Mucosa of rectum (tissue), 2 donors: ENCODE data around the gene ERMP1.

Experiments
- H3K27ac ChIP-seq, 2 donors: one replicate each; pipeline ENCODE4 v1.7.0; 2013; ENCODE audit warnings: inconsistent platforms in 2 of 2, low read depth in 2 of 2, low read length in 2 of 2
- H3K27me3 ChIP-seq, 2 donors: one replicate each; pipeline ENCODE4 v1.7.0; 2013; ENCODE audit warnings: low read length in 2 of 2; ENCODE audit not compliant: control insufficient read depth in 2 of 2, insufficient read depth in 2 of 2
- H3K36me3 ChIP-seq, 2 donors: one replicate each; pipeline ENCODE4 v1.7.0; 2013; ENCODE audit warnings: low read length in 2 of 2; ENCODE audit not compliant: control insufficient read depth in 2 of 2, insufficient read depth in 2 of 2
- H3K4me1 ChIP-seq, 2 donors: one replicate each; pipeline ENCODE4 v1.7.0; 2013; ENCODE audit warnings: low read length in 2 of 2, mild to moderate bottlenecking in 1 of 2; ENCODE audit not compliant: control insufficient read depth in 2 of 2, insufficient read depth in 2 of 2
- H3K4me3 ChIP-seq, 2 donors: one replicate each; pipeline ENCODE4 v1.7.0; 2013; ENCODE audit warnings: low read length in 2 of 2
- H3K9ac ChIP-seq, 2 donors: one replicate each; pipeline ENCODE4 v1.7.0; 2013; ENCODE audit warnings: low read length in 2 of 2, low read depth in 1 of 2, mild to moderate bottlenecking in 1 of 2
- H3K9me3 ChIP-seq, 2 donors: one replicate each; pipeline ENCODE4 v1.7.0; 2013; ENCODE audit warnings: low read length in 2 of 2; ENCODE audit not compliant: control insufficient read depth in 2 of 2
- donor health status: healthy.
- donor health status: Normal muscosa, but diverticular disease.

The ERMP1 gene

DNA sequence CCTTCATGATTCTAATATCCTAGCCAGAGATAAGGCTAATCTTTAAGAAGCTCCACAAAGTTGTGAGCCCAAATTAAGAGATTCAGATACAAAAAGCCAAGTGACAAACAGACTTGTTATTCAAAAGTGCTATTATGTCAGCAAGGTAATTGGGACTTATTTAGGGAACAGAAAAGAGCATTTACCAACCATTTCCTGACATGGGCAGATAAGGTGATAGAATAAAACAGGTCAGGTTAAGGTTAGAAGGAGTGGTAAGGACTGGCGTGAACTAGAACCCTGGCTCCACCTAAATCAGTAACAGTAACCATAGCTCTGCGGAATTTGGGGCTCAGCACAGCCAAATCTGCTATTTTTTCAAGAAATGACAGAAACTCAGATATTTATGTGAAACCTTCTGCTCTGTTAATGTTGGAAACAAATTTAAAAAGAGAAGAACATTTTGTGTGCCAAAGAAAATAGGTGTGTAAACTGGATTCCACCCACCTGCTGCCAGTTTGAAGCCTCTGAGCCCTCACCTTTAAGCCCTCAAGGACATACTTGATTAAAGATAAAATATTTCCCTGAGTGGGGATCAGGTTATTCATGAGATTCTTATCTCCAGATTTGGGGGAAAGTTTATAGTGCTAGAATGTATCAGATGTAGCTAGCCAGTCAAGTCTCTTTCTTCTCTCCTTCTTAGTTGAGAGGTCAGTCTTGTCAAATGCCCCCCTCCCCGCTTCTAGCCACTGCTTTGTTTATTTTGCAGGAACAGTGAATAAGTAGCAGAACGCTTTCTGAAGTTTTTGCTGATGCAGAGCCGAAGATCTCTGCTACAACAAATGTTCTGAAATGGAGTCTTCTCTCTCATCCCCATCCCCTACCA is 10.2 kb upstream of the ERMP1 start:
- Histone ChIP-seq H3K9ac (peak overlapping the region in 1 of 2 donors; percentile 29), H3K4me1 (peaks cover 15 to 27% of the 10 kb centered on the region in 2 donors), H3K4me3 (peak overlapping the region in 1 of 2 donors; percentile 7), H3K9me3 (no peaks in the 10 kb centered on the region), H3K27me3 (no peaks in the 10 kb centered on the region), H3K36me3 (peaks cover 0 to 3% of the 10 kb centered on the region in 2 donors), H3K27ac (peak overlapping the region in 1 of 2 donors; percentile 13)

DNA sequence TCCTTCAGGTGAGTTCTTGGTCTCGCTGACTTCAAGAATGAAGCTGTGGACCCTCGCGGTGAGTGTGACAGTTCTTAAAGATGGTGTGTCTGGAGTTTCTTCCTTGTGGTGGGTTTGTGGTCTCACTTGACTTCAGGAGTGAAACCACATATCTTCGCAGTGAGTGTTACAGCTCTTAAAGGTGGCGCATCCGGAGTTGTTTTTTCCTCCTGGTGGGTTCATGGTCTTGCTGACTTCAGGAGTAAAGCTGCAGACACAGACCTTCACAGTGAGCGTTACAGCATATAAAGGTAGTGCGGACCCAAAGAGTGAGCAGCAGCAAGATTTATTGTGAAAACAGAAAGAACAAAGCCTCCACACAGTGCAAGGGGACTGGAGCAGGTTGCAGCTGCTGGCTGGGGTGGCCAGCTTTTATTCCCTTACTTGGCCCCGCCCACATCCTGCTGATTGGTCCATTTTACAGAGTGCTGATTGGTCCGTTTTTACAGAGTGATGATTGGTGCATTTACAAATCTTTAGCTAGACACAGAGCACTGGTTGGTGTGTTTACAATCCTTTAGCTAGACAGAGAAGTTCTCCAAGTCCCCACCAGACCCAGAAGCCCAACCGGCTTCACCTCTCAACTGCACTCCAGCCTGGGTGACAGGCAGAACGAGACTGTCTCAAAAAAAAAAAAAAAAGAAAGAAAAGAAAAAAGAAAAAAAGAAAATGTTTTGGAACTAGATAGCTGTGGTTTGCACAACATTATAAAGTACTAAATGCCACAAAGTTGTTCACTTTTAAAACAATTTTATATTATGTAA is 9.1 kb upstream of the ERMP1 start:
- no peak overlapping the region for H3K27ac ChIP-seq
- peak overlapping the region in 1 of 2 donors; percentile 20 for H3K4me3 ChIP-seq
- H3K9ac ChIP-seq = no peak overlapping the region
- peaks cover 0 to 3% of the 10 kb centered on the region in 2 donors for H3K36me3 ChIP-seq
- H3K27me3 ChIP-seq = no peaks in the 10 kb centered on the region
- peaks cover 15 to 27% of the 10 kb centered on the region in 2 donors for H3K4me1 ChIP-seq
- no peaks in the 10 kb centered on the region for H3K9me3 ChIP-seq

DNA sequence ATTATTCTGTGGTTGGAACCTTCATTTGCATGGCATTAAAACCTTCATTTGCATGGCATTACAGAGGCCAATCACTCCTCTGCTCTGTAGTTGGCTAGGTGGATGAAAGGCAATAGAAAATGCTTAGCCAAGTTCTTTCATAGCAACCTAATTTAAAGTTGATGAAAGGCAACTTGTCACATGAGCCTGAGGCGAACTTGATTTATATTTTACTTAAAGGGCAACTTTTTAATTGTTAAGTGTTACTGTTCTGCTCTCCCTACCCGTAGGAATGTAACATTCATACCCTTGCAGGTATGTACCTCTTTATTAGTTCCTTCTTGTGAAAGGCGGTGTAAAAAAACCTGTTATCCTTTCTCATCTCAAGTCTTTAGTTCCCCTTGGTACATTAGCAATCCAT is 7.9 kb upstream of the ERMP1 start:
- Histone ChIP-seq H3K4me3 (no peak overlapping the region), H3K36me3 (peaks cover 0 to 3% of the 10 kb centered on the region in 2 donors), H3K9me3 (no peaks in the 10 kb centered on the region), H3K27me3 (no peaks in the 10 kb centered on the region), H3K9ac (no peak overlapping the region), H3K27ac (no peak overlapping the region), H3K4me1 (peaks cover 15 to 27% of the 10 kb centered on the region in 2 donors)

DNA sequence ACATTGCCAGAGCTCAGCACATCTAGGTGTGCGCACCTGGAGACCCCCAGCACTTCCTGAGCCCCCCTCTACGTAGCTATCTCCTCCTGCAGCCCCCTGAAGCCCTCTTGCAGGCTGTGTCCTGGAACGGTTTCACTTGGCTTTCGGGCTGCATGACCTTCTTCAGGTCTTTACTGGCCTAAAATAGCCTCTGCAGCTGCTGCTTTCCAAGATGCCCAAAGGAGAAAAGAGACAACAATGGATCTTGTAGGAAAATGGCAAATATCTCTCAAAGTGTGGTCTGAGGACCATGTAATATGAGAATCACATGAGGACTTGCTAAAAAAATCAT is 6.6 kb upstream of the ERMP1 start:
- Histone ChIP-seq H3K4me3 (no peak overlapping the region), H3K27me3 (no peaks in the 10 kb centered on the region), H3K4me1 (peaks cover 13 to 24% of the 10 kb centered on the region in 2 donors), H3K9ac (no peak overlapping the region), H3K36me3 (peaks cover 0 to 3% of the 10 kb centered on the region in 2 donors), H3K9me3 (no peaks in the 10 kb centered on the region), H3K27ac (peak overlapping the region; percentile 1 to 44)

DNA sequence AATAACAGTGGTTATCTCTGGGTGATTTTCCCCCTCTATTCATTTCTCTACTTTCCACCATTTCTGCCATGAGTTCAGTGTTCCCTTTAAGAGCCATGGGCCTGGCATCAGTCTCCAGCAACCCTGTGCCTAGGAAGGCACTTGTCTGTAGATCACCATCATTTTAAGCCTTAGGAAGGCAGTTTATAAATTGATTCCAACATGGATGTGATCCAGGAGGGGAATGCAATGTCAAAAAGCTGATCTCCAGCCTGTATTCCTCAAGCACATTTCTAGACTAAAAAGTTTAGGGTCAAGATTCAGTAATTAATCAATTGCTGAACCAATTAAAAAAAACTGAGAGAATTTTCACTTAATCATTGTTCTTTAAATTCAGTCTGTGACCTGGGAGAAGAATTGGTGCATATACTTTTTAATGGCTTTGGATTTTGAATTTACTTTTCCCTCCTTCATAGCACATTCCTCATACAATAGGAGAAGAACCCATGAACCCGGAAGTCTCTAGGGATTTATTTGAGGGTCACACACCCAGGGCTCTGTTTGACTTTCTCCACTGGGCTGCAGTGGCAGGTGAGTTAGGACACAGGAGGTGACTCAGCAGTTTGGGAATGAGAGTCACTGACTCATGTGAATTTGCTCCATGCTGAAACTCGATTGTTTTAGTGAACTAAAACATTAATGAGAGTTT is 6.1 kb upstream of the ERMP1 start:
- peaks cover 0 to 3% of the 10 kb centered on the region in 2 donors for H3K36me3 ChIP-seq
- H3K27ac ChIP-seq = peak overlapping the region; percentile 57 to 69
- no peaks in the 10 kb centered on the region for H3K27me3 ChIP-seq
- H3K4me3 ChIP-seq = no peak overlapping the region
- H3K9me3 ChIP-seq = no peaks in the 10 kb centered on the region
- no peak overlapping the region for H3K9ac ChIP-seq
- peaks cover 12 to 21% of the 10 kb centered on the region in 2 donors for H3K4me1 ChIP-seq

DNA sequence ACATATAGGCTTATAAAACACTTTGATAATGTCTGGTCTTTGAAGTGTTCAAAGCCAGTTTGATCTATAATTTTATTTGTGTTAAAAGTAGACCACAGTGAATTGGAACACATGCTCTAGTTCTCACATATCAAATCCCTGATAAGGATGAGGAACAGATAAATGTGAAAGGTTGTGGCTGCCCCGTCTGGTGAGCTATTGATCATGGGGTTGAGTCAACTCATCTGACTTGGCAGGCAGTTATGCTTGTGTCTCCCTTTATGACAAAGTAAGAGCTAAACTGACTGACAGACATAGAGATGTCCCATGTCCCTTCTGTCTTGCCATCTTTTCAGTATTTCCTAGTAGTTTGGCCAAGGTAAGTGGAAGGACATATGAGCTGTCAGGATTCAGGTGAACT is 2.9 kb upstream of the ERMP1 start:
- Histone ChIP-seq H3K4me1 (peaks cover 10 to 28% of the 10 kb centered on the region in 2 donors), H3K4me3 (no peak overlapping the region), H3K9ac (no peak overlapping the region), H3K36me3 (no peaks in the 10 kb centered on the region), H3K27me3 (no peaks in the 10 kb centered on the region), H3K27ac (no peak overlapping the region), H3K9me3 (no peaks in the 10 kb centered on the region)

DNA sequence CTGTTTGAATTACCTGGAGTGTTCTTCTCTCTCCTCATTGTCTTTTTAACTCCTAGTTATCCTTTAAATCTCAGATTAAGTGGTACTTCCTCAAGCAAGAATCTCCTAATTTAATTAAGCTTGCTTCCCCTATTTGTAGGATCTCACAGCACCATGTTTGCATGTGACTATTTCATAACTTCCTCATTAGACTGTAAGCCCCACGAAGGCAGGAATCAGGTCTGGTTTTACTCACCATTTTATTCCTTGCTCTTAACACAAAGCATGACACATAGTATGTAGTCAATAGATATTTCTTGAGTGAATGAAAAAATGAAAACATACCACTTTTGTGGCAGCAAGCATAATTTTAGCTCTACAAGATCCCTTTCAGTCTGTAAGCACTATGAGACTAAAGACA is 1.3 kb upstream of the ERMP1 start:
- Histone ChIP-seq H3K27me3 (no peaks in the 10 kb centered on the region), H3K27ac (no peak overlapping the region), H3K9ac (no peak overlapping the region), H3K4me1 (peaks cover 8 to 26% of the 10 kb centered on the region in 2 donors), H3K4me3 (no peak overlapping the region), H3K36me3 (no peaks in the 10 kb centered on the region), H3K9me3 (no peaks in the 10 kb centered on the region)

DNA sequence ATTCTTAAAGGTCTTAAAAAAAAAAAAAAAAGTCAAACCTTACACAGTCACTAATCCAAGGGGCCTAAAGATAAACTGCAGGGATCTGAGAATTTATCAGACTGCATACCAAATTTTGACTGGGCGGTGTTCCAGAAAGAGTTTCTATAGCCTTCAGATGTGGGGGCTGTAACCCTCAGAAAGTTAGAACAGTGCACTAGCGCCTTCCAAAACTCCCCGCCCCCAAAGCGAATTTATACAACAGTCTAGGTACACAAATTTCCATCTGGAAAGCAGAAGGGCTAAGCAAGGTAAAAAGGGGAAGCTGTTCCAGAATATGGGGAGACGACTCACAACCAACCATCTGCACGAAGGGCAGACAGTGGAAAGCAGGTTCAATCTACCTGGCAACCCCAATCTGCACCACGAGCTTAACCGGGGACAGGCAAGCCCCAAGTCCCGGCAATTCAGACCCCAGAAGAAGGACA is 813 bp downstream of the ERMP1 start:
- Histone ChIP-seq H3K4me1 (peaks cover 8 to 31% of the 10 kb centered on the region in 2 donors), H3K27ac (peak overlapping the region; percentile 85 to 86), H3K4me3 (peak overlapping the region; percentile 96), H3K27me3 (no peaks in the 10 kb centered on the region), H3K36me3 (no peaks in the 10 kb centered on the region), H3K9ac (peak overlapping the region; percentile 81 to 91), H3K9me3 (no peaks in the 10 kb centered on the region)

DNA sequence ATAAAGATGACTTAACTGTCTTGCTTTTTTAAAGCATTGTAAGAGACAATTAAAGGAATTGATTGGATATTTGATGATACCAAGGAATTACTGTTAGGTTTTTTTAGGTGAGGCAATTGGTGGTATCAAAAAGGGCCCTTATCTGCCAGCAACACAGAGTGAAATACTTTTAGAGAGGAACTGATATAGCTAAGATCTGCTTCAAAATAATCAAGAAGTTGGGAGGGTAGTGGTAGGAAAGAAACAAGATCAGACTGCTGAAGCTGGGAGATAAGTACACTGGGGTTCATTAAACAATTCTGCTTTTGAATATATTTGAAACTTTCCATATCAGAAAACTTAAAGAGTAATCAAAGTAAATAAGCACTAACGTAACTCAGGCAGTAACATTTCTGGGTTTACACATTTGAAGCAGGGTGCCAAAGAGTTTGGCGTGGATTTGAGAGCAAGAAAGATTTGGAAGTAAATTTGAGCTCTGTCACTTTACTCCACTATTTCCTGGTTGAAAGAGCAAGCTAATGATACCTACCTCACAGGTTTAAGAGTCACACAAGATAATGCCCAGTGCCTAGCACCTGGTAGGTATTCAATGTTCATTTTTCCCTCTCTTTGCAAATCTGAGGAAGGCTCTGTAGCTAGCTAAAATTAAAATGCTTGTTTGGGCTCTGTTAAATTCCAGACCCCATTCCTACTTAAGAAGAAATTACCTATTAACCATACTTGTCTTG is 6.9 kb downstream of the ERMP1 start:
- H3K36me3 ChIP-seq = peaks cover 30 to 31% of the 10 kb centered on the region in 2 donors
- H3K27me3 ChIP-seq = no peaks in the 10 kb centered on the region
- no peak overlapping the region for H3K27ac ChIP-seq
- no peak overlapping the region for H3K9ac ChIP-seq
- no peak overlapping the region for H3K4me3 ChIP-seq
- no peaks in the 10 kb centered on the region for H3K9me3 ChIP-seq
- peaks cover 5 to 19% of the 10 kb centered on the region in 2 donors for H3K4me1 ChIP-seq
